Renal cortical epithelial cell (primary cell): ENCODE results near the gene OR1I1. TPM values are rescaled to one million over a fixed set of nuclear protein-coding genes. Genes with fewer than 3 reads are reported as not detected.
A peak's percentile ranks its signal among the peaks of the same experiment; 100 is the strongest.

ENCODE experiments used
- DNase-seq: peaks from one replicate; pipeline ENCODE4 v3.0.0-alpha.2; 2011; ENCODE audit warnings: low read depth
- total RNA-seq: library from RNA; depleted of rRNA; stranded (reverse); fragments of >200 nt; gene quantifications from 2 replicates; pipeline ENCODE4 v1.2.3, GENCODE V29; 2014

Gene OR1I1
- total RNA-seq, 1 donor from 2014 or later = not detected

GRCh38 chr19:15098460-15098859 lies 16.4 kb downstream of the OR1I1 start:
- no peak for DNase-seq

- DNase-seq = no peak
Observed at GRCh38 chr19:15099017-15099582, 17.1 kb downstream of the OR1I1 start.

GRCh38 chr19:15101479-15102082 lies 19.6 kb downstream of the OR1I1 start:
- peak; percentile 51 for DNase-seq

GRCh38 chr19:15104003-15104402 lies 22.0 kb downstream of the OR1I1 start:
- DNase-seq = no peak

- no peak for DNase-seq
Observed at GRCh38 chr19:15104411-15104810, 22.4 kb downstream of the OR1I1 start.

GRCh38 chr19:15105044-15105443 lies 23.0 kb downstream of the OR1I1 start:
- no peak for DNase-seq

GRCh38 chr19:15107061-15108010 lies 25.3 kb downstream of the OR1I1 start, which contains the start of gene SYDE1:
SYDE1 (plus strand) TSS chr19:15107401; CDS start chr19:15107434, 33 bp downstream.
- DNase-seq = peak; percentile 24

- no peak for DNase-seq
Observed at GRCh38 chr19:15108145-15108844, 26.3 kb downstream of the OR1I1 start.

GRCh38 chr19:15108845-15109767 lies 27.1 kb downstream of the OR1I1 start:
- DNase-seq = no peak

- no peak for DNase-seq
Observed at GRCh38 chr19:15109768-15110417, 27.9 kb downstream of the OR1I1 start.

- no peak for DNase-seq
Observed at GRCh38 chr19:15110418-15110815, 28.4 kb downstream of the OR1I1 start.

GRCh38 chr19:15111758-15112157 lies 29.7 kb downstream of the OR1I1 start:
- no peak for DNase-seq

GRCh38 chr19:15112385-15112784 lies 30.4 kb downstream of the OR1I1 start:
- DNase-seq = no peak

GRCh38 chr19:15113245-15114152 lies 31.5 kb downstream of the OR1I1 start:
- no peak for DNase-seq

- DNase-seq = no peak
Observed at GRCh38 chr19:15114153-15114540, 32.1 kb downstream of the OR1I1 start.

- no peak for DNase-seq
Observed at GRCh38 chr19:15115080-15115479, 33.1 kb downstream of the OR1I1 start.

GRCh38 chr19:15115762-15116615 lies 34.0 kb downstream of the OR1I1 start:
- DNase-seq = no peak

GRCh38 chr19:15116856-15117255 lies 34.8 kb downstream of the OR1I1 start:
- no peak for DNase-seq
